Hematopoietic multipotent progenitor cell treated with erythropoietin and hydrocortisone succinate and interleukin-3 and kit ligand, for 8 days (in vitro differentiated cells): ENCODE results near the gene MPIG6B.
"Not testable (repeated sequence)": the region's sequence is repeated elsewhere in the genome, so short reads cannot be mapped to it uniquely, and the experiment has no call there.

Source experiments
- DNase-seq: peaks from one replicate; pipeline ENCODE4 v3.0.0-alpha.2; 2015

Gene MPIG6B

DNA sequence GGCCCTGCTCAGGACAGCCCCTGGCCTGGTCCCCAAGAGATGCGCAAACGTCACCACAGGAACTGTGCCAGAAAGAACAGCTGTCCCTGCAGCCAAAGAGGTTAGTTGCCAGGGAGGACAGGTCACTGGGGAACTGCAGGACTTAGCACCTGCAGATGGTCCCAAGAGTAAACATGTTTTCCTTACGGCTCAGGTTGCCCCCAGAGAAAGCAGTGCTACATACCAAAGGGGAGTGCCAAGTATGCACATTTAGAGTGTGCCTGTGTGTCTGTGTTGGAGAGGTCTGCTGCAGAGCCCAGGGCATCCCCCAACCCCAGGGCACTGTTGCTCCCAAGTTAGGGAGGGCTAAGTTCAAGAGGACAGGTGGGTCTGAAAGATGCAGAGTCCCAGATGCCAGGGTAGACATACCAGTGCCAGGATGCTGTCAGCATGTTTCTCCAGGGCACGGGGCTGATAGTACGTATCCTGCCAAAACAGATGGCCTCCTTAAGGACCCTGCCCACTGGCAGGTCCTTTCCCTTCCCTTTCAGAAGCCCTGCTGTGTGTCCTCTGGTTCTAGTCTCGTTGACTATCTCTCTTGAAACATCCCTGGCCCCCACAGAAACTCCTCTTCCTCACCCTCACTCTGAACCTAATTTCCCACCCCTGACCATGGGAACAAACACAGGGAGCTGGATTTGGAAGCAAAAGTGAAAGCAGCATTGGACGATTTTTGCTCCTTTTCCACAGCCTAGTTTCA is 21.3 kb upstream of the MPIG6B start:
- DNase-seq, result peak; percentile 67

DNA sequence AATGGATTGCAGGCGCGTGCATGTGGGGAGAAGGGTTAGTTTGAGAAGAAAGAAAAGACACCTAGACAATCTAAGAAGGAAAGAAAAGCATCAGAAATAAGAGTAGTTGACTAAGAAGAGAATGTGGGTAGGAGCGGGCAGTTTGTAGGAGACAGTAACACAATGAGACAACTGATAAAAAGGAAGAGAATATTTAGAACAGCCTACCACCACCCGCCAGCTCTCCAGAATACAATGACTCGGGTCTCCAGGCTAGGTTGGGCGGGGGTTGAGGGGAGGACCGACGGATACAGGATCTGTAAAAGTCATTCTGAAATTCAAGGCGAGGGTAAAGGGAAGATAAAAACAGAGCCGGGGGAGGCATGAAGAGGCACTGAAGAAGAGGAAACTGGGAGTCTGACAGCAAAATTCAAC is 20.8 kb upstream of the MPIG6B start:
- DNase-seq, result no peak

DNA sequence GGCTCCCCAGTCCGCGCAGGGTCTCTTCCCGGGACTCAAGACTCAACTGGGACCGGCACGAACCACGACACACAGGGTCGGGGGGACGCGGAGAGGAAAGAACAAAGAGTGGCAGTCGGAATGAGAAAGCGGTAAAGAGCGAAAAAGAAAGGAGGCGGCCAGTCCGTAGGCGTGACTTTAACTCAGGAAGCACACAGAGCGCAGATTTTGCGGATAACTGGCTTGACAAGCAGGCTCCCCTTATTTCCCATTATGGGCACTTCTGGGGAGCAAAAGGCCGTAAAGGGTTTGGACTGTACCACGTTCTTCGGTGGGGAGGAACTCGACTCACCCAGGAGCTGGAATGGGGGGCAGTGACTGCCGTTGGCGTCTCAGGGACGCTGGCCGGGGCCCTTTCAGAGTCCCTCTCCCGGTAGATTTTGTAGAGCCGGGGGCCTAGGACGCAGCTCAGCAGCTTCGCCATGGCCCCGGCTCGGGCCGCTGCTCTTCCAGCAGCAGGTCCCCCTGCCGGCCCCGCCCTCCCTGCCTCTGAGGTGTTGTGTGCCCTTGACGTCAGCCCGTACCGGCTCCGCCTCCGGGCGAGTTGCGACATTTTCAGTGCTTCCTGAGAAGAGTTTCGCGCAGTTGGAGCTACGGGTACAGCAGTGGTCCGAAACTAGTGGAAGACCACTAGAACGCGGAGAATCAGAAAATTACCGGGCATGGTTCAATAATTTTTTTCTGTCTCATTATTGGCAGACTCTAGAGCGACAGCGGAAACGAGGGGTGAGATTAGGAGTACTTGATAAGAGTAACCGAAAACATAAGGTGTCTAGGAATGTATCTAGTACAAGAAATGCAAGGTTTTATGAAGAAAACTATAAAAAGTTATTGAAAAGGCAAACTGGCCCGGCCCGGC is 20.1 kb upstream of the MPIG6B start, which contains the start of gene ABHD16A:
Gene ABHD16A, minus strand, starts transcription at position 506 of the 898 bp plus-strand sequence. Its CDS starts 43 bp downstream, at position 463.
- peak; percentile 98 for DNase-seq

DNA sequence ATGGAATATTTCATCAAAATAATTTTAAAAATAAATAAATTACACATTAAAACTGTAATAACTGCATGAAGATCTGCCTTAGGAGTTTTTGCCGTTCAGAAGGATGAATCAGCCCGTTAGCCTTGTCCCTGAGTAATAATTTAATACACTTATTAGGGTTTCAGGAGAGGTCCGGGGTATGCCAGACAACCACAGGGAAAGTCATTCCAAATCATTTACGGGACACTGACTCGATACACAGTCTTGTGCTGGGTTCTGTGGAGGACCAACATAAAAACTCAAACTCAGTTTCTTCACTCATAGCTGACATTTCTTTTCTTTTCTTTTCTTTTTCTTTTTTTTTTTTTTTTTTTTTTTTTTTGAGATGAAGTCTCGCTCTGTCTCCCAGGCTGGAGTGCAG is 17.2 kb upstream of the MPIG6B start:
- DNase-seq, result no peak

DNA sequence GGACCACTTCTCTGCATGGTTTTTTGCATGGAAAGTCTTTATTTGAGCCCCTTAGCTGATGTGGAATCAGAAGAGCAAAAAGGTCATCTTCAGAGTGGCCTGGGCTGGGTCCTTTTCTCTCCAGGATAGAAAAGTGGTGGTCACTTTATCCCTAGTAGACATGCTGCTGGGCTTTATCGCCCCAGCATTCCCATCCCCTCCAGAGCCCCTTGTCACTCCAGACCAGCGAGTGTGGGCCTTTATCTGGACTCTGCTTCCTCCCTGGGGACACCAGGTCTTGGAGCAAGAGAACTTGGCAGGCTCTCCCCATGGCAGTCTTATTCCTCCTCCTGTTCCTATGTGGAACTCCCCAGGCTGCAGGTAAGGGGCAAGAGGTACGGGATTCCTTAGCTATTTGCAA is 16.6 kb upstream of the MPIG6B start, which contains the start of gene LY6G6F:
Gene LY6G6F, plus strand, starts transcription at position 268 of the 400 bp plus-strand sequence. Its CDS starts 41 bp downstream, at position 309.
- no peak for DNase-seq

DNA sequence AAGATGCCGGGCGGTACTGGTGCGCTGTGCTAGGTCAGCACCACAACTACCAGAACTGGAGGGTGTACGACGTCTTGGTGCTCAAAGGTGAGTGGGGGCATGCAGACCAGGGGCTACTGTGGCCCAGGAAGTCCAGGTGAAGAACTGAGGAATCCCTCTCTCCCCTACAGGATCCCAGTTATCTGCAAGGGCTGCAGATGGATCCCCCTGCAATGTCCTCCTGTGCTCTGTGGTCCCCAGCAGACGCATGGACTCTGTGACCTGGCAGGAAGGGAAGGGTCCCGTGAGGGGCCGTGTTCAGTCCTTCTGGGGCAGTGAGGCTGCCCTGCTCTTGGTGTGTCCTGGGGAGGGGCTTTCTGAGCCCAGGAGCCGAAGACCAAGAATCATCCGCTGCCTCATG is 15.5 kb upstream of the MPIG6B start:
- DNase-seq, result no peak

DNA sequence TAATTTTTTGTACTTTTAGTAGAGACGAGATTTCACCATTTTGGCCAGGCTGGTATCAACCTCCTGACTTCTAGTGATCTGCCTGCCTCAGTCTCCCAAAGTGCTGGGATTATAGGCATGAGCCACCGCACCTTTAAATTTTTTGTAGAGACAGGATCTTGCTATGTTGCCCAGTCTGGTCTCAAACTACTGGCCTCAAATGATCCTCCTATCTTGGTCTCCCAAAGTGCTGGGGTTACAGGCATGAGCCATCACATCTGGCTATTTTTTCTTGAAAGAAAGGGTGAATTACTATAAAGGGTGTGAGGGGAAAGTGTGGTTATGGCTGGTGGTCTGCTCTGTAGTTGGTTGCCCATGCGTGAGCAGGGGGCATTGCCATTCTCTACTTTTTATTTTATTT is 14.9 kb upstream of the MPIG6B start:
- DNase-seq, result no peak

DNA sequence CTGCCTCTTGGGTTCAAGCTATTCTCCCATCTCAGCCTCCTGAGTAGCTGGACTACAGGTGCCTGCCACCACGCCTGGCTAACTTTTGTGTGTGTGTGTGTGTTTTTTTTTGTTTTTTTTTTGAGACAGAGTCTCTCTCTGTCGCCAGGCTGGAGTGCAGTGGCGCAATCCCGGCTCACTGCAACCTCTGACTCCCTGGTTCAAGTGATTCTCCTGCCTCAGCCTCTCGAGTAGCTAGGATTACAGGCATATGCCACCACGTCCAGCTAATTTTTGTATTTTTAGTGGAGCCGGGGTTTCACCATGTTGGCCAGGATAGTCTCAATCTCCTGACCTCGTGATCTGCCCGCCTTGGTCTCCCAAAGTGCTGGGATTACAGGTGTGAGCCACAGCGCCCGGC is 14.0 kb upstream of the MPIG6B start:
- not testable (repeated sequence) for DNase-seq

DNA sequence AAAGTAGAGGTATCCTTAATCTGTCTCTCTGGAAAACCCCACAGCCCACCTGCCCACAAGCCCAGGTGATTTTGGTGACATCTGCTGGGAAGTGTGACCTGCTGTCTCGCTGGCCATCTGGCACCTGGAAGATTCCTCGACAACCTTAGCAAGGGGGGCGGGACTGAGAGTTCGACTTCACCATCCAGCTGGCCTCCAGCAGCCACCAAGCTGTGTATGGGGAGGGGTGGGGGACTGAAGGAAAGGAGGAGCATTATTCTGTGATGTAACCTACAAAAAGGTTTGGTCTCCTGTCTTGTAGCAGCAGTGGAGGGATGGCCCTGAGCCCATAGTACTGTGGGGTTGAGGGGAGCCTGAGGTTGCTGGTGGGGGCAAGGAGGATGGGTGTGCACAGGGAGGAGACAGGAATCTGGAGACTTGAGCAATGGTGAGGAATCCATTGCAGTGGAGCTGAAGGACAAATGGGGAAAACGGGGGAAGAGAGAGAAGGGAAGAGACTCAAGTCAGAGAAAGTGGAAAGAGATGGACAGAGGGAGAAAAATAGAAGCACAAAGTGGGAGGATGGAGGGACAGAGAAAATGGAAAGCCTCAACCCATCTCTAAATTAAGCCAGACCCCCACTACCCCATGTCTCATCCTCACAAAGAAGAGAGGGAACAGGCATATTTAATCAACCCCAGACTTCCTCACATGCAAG is 12.5 kb upstream of the MPIG6B start:
- DNase-seq, result no peak

DNA sequence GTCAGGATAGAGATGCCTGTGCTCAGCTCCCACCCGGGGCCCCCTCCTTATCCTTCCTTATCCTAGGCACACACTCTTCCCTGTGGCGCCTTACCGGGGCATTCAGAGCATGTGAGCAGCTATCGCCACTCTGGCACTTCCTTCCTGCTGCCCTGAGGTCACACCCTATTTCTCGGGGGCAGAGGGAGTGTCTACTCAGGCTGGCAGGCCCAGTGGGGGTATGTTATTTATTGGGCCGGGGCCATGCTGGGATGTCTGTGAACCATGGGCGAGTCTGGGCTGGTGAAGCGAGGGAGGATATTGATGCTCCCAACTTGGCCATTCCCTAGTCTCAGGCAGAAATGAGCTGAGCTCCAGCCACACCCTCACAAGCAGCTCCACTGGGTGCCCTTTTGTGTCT is 11.9 kb upstream of the MPIG6B start:
- DNase-seq, result peak; percentile 92

DNA sequence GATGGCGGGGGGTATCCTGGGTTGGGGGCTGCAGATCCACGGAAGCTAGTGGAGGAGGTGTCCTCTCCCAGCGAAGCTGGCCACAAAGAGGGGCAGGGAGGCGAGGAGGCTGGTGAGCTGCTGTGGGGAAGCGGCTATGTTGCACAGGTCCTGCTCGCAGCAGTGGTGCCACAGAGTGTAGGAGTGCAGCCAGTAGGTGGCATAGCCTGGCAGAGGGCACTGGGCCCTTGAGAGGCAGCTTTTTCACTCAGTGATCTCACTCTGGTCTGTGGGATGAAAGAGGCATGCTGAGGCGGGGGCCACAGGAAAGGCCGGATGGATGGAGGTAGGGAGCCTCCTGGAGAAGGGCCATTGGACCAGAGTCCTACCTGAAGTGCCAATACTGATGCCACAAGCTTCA is 10.9 kb upstream of the MPIG6B start:
- peak; percentile 66 for DNase-seq

DNA sequence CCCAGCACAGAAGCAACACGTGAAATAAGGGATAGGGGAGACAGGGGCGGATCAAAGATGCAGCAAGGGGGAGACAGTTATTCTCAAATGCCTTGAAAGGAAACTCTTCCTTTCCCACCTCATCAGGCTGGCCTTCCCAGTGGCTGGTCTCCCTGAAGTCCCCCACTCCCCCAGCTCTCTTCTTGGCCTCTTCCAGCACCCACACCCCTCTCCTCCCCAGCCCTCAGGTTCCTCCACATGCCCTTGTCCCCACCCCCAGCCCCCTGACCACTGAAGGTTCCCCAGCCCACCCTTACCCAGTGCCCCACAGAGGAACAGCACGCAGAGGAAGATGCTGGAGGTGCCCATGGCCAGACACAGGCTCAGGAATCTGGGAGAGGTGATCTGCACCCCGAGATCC is 9.7 kb upstream of the MPIG6B start:
- no peak for DNase-seq

DNA sequence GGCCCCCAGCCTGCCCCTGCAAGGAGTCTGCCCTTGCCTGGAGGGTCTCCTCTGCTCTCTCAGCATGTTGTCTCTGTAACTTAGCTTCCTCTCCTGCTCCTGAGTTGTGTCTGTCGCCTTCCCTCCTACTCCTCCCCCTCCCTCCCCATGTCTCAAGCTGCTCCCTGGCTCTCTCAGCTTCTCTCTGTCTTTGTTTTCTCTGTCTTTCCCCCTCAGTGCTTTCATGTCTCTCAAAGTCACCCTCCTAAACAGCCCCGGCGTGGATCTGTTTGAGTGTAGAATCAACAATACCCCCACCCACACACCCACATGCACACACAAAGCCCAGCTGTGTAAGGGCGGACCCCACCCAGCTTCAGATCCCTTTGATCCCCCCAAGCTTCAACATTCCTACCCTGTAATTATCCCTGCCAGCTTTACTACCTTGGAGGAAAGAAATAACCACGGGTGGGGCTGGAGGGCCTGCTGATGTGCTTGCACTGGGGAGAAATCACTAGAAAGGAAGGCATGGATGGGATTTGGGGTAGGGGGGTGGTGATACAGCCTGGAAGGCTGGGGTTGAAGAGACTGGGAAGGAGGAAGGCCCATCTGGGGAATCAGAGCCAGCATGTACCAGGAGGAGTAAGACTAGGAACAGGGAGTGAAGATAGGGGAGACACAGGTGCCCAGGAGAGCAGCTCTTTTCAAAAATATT is 9.0 kb upstream of the MPIG6B start:
- DNase-seq, result no peak

DNA sequence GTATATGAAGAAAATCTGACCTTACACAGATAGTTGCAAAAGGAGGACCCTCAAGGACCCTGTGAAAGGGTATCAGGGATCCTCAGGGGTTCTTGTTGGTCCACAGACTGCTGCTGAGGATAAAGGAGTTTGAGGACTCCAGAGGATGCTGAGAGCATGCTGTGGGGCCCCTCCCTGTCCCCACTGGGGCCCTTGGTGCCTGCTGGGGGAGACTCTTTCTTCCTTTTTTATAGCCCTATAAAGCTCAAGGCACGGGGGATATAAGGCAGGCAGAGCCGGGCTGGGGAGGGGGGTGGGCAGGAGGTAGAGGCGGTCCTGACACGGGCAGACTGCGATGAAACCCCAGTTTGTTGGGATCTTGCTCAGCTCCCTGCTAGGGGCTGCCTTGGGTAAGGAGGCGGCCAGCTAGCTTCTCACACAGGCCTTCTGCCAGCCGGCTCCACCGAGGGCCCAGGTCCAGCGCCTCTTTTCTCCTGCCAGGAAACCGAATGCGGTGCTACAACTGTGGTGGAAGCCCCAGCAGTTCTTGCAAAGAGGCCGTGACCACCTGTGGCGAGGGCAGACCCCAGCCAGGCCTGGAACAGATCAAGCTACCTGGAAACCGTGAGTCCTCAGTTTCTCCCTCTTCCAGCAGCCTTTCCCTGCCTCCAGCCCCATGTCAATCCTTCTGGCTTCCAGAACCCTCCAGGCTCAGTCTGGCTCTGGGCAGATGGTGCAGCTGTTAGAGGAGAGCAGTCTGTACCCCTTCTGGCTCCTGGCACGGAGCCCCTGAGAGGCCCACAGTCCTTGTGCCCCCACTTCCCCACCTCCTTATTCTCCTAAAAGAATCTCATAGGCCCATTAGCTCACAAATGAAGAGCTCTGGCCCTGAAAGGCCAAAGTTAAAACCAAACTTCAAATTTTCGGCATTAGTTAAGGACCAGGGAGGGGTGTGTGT is 7.9 kb upstream of the MPIG6B start, which contains the start of gene LY6G6D:
Gene LY6G6D, plus strand, starts transcription at position 327 of the 937 bp plus-strand sequence. Its CDS starts 8 bp downstream, at position 335.
- DNase-seq, result no peak

DNA sequence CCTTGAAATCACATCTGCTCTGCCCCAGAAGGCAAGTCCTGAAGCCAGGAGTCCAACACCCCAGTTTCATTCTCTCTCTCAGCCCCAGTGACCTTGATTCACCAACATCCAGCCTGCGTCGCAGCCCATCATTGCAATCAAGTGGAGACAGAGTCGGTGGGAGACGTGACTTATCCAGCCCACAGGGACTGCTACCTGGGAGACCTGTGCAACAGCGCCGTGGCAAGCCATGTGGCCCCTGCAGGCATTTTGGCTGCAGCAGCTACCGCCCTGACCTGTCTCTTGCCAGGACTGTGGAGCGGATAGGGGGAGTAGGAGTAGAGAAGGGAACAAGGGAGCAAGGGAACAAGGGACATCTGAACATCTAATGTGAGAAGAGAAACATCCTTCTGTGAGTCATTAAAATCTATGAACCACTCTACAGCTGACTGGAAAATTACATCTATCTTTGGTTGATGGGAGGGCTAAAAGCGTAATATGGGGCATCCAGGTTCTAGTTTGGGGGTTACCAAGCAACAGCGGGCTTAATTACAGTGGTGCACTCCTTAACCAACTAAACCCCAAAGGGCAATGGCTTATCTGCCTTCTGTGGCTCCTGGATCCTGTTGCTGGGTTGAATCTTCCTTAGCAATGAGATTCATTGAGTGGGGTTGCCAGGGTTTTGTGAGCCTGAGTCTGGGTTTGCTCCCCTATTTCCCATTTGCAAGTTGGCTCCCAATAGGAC is 5.5 kb upstream of the MPIG6B start:
- no peak for DNase-seq

DNA sequence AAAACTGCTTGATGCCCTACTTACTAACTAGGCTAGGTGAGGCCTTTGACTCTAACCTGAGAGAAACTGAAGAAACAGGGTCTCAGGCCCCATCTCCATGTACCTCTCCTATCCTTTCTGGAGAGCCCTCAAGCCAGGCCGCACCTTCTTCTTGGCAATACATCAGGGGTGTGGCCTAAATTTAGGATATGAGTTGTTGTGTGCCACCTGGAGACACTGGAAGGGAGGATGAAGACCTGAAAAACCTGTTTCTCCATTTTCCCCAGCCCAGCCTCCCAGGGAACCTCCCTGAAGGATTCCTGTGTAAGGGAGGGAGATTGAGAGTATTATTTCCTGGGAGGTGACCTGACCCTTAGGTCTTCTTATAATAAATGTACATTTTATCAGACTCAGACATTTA is 4.9 kb upstream of the MPIG6B start:
- DNase-seq, result no peak

DNA sequence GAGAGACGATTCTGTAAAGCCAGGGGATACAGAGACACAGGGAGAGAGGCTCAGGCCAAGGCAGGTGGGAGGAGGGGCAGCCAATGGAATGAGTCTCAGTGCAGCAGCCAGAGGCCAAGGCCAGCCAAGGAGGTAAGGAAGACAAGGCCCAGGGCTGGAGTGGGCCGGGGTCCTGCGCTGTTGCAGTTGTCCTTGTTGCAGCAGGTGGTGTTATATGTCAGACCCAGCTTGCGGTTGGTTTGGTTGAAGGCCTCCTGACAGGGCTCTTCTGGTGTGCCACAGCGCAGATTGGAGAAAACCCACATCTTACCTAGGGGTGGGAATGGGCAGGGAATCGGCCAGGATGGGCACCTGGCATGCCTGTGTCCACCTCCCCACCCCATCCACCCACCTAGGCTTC is 4.2 kb upstream of the MPIG6B start:
- no peak for DNase-seq

DNA sequence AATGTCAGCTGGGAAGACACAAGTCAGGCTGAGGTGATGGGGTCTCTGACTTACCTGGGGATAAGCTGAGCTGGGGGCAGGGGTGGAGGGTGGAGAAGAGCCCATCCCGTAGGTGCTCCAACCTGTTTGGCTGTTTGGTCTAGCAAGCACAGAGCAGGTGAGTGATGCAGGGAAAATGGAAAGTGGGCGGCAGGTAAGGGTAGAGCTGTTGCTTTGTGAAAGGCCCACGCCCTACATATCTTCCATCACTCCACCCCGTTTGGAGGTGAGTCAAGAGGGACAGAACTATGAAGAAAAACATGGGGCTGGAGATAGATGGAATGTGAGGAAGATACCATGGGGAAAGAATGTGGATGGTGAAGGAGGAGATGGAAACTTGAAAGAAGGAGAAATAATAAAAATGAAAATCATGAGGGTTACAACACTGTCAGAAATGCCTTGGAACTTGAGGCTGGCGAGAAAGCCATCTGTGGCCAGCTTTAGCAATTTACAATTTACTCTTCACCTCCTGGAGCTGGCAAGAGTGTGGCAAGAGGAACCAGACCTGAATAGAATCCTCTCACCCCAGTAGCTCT is 2.9 kb upstream of the MPIG6B start:
- no peak for DNase-seq

DNA sequence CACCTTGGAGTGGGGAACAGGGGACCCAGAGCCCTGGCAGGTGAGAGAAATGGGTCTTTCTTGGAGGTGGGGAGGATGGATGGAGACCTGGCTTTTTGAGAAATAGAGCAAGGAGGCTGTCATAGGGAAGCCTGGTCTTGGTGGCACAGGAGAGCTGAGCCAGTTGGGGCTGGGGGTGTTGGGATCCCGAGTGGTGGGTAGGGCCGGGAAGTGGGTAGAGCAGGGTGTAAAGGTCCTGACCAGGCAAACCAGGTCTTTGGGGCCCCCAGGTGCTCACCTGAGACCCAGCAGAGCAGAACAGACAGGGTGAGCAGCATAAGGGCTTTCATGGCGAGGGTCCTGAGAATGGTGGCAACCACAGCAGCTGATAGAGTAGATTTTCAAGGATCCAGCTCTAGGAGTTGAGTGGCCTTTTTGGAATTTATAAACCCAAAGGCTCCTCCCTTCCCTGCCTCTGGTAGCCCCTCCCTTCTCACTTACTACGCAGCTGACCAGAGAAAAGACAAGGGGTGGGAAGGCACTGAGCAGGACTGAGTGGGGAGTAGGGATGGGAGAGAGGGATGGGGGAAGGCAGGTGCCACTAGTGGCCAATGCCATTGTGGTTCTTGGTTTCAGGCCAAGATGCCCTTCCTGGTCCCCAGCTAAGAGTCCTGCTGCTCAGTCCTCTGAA is 1.7 kb upstream of the MPIG6B start, which contains the start of gene LY6G6C:
Gene LY6G6C, minus strand, starts transcription at position 396 of the 670 bp plus-strand sequence. Its CDS starts 67 bp downstream, at position 329.
- no peak for DNase-seq

DNA sequence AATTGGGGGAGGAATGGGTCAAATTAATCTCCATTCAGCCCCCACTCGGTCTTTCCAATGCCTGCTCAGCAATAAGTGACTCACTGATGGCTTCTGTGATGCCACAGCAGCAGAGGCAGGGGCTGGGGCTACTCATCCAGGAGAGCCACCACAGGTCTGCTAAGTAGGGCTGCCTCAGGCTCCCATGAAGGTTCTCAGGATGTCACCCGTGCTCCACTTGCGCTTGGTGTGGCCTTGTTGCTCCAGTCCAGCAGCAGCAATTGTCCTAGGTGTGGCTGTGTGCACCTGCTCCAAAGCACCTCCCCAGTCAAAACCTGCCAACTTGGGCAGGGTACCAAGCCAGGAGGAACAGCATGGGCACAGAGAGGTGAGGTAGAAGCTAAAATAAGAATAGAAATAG is 1.0 kb upstream of the MPIG6B start:
- DNase-seq, result no peak
